Right atrium auricular region (tissue), 2 donors: ENCODE data around the gene PSMC1. TPM values are rescaled to one million over a fixed set of nuclear protein-coding genes. Genes with fewer than 3 reads are reported as not detected.

ENCODE experiments used
- DNase-seq: peaks from one replicate; pipeline ENCODE4 v3.0.0-alpha.2; 2019; ENCODE audit warnings: low spot score
- H3K27ac ChIP-seq, 2 donors: fragments of 200-600 bp; sonication (generic); 1 replicate in 1 of 2; 2 replicates in 1 of 2; pipeline ENCODE4 v1.5.1; 2016 to 2019
- H3K27me3 ChIP-seq, 2 donors: fragments of 200-600 bp; sonication (generic); one replicate each; pipeline versions ENCODE4 v1.5.1 to v1.6.0; 2017 to 2019
- H3K36me3 ChIP-seq: fragments of 200-600 bp; sonication (generic); one replicate; pipeline ENCODE4 v1.5.1; 2016
- H3K4me1 ChIP-seq, 2 donors: fragments of 200-600 bp; sonication (generic); one replicate each; pipeline versions ENCODE4 v1.5.1 to v1.6.0; 2017 to 2019
- H3K4me3 ChIP-seq, 2 donors: fragments of 200-600 bp; sonication (generic); 1 replicate in 1 of 2; 2 replicates in 1 of 2; pipeline ENCODE4 v1.5.1; 2017 to 2019; ENCODE audit warnings: mild to moderate bottlenecking in 1 of 2, moderate library complexity in 1 of 2
- H3K9me3 ChIP-seq, 2 donors: fragments of 200-600 bp; sonication (generic); one replicate each; pipeline ENCODE4 v1.5.1; 2019
- total RNA-seq, 2 donors: library from RNA; depleted of rRNA; stranded (reverse); fragments of >200 nt; gene quantifications; one replicate each; pipeline ENCODE4 v1.1.0, GENCODE V29; 2016
- TF ChIP-seq, protein P1 (sequence below), 2 donors: fragments of 200-600 bp; sonication (generic); IDR thresholded peaks; one replicate each; pipeline ENCODE4 v1.5.1; 2019; ENCODE audit warnings: antibody characterized with exemption in 2 of 2

Gene PSMC1
- total RNA-seq, 2 donors from 2014 or later, result 142 to 159 TPM

DNA sequence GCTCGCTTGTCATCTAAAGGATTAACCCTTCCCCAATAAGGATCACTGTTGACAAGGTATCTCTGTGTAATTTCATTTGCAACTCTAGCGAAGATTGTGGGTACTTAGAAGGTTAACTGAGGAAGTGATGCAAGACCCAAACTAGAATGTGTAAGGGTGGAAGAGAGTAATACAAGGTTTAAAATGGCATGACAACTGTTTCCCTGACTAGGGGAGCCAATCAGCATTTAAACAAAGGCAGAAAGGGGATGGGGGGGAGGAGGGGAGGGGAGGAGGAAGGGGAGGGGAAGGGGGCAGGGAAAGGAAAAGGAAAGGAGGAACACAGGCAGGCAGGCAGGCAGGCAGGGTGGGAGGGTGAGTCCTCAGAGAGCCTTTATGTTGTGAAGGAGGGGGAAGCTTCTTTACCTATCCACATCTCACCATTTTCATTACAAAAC is 44.3 kb downstream of the PSMC1 start:
- DNase-seq, result no peak
- TF ChIP-seq, protein P1, sequence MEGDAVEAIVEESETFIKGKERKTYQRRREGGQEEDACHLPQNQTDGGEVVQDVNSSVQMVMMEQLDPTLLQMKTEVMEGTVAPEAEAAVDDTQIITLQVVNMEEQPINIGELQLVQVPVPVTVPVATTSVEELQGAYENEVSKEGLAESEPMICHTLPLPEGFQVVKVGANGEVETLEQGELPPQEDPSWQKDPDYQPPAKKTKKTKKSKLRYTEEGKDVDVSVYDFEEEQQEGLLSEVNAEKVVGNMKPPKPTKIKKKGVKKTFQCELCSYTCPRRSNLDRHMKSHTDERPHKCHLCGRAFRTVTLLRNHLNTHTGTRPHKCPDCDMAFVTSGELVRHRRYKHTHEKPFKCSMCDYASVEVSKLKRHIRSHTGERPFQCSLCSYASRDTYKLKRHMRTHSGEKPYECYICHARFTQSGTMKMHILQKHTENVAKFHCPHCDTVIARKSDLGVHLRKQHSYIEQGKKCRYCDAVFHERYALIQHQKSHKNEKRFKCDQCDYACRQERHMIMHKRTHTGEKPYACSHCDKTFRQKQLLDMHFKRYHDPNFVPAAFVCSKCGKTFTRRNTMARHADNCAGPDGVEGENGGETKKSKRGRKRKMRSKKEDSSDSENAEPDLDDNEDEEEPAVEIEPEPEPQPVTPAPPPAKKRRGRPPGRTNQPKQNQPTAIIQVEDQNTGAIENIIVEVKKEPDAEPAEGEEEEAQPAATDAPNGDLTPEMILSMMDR (IDR thresholded peaks at IDR 0.05), result no peak
- peaks cover 0 to 16% of the 10 kb centered on the region in 2 donors for H3K4me1 ChIP-seq
- no peaks in the 10 kb centered on the region for H3K27me3 ChIP-seq
- H3K4me3 ChIP-seq, result no peak overlapping the region
- peak overlapping the region; percentile 66 to 67 for H3K27ac ChIP-seq
- no peaks in the 10 kb centered on the region for H3K9me3 ChIP-seq
- peaks cover 20% of the 10 kb centered on the region for H3K36me3 ChIP-seq

DNA sequence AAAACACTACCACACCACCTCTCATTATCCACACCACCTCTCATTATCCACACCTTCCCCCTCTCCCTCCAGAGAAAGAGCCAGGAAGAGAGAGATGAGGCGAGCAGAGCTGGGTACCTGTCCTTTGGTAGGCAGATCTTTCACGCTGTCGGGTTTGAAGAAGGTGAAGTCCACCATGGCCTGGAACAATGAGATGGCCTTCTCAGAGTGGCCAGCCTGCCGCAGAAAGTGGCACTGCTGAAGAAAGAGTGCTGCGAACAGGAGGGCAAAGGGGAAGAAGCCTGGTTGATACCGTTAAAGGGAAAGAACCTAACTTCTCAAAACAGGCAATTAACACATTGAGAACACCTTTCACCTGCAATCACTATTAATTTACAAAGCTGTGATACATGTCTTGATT is 44.8 kb downstream of the PSMC1 start:
- TF ChIP-seq, protein P1 (IDR thresholded peaks at IDR 0.05), result no peak
- Histone ChIP-seq H3K4me3 (no peak overlapping the region), H3K4me1 (peaks cover 0 to 16% of the 10 kb centered on the region in 2 donors), H3K27me3 (no peaks in the 10 kb centered on the region), H3K36me3 (peaks cover 22% of the 10 kb centered on the region), H3K27ac (peak overlapping the region; percentile 66 to 67), H3K9me3 (no peaks in the 10 kb centered on the region)
- DNase-seq, result no peak

DNA sequence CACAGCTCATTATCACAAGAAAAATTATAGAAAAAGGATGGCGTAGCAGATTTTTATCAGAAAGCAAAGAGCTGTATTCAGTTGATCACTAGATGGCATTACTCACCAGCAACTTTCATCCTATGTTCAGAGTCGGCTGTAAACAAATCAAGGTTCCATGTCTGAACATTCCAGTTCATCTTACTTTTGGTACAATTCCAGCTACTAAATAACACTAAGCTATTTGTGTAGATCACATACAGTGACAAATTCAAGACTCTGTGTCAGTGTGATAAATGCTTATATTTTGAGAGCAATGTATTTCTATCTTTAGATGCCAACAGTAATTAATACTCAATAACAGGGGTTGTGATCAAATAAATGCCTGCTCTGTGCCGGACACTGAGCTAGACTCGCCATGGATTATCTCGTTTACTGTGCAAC is 45.3 kb downstream of the PSMC1 start:
- DNase-seq, result no peak
- Histone ChIP-seq H3K4me1 (peaks cover 0 to 16% of the 10 kb centered on the region in 2 donors), H3K36me3 (peaks cover 18% of the 10 kb centered on the region), H3K27me3 (no peaks in the 10 kb centered on the region), H3K9me3 (no peaks in the 10 kb centered on the region), H3K27ac (peak overlapping the region; percentile 66 to 67), H3K4me3 (no peak overlapping the region)
- TF ChIP-seq, protein P1 (IDR thresholded peaks at IDR 0.05), result peak; percentile 16 to 70

GRCh38 chr14:90302529-90303303 is 46.4 kb downstream of the PSMC1 start:
- Histone ChIP-seq H3K9me3 (no peaks in the 10 kb centered on the region), H3K4me1 (peaks cover 0 to 16% of the 10 kb centered on the region in 2 donors), H3K27ac (peak overlapping the region; percentile 51 to 67), H3K27me3 (no peaks in the 10 kb centered on the region), H3K4me3 (no peak overlapping the region), H3K36me3 (peaks cover 21% of the 10 kb centered on the region)
- TF ChIP-seq, protein P1 (IDR thresholded peaks at IDR 0.05), result no peak
- no peak for DNase-seq

DNA sequence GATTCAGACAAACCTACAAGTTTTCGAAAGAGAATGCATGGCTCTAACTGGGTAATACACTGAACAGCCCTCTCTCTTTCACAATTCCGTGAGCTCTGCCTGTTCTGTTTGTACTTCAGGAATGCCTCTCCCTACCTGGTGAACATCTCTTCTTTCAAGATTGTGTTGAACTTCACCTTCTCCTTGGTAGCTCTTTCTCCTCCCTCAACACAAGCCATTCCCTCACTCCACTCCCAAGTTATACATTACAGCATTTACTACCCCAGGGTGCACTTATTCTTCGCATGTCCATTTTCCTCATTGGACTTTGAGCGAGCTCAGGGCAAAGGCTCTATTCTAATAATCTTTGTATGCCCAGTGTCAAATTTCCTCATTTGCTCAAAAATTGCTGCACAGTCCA is 47.1 kb downstream of the PSMC1 start:
- DNase-seq, result no peak
- Histone ChIP-seq H3K27ac (no peak overlapping the region), H3K4me1 (peaks cover 0 to 16% of the 10 kb centered on the region in 2 donors), H3K36me3 (peaks cover 24% of the 10 kb centered on the region), H3K9me3 (no peaks in the 10 kb centered on the region), H3K27me3 (no peaks in the 10 kb centered on the region), H3K4me3 (no peak overlapping the region)
- TF ChIP-seq, protein P1 (IDR thresholded peaks at IDR 0.05), result no peak
